ENCODE measurements around the gene AOC3. TPM values are rescaled to one million over a fixed set of nuclear protein-coding genes. Genes with fewer than 3 reads are reported as not detected.

AOC3 gene
- total and polyA plus RNA-seq, 2 of the 13 experiments (the other 11 are each of a cell fraction or from before 2014, with no cell fraction given): 8.7 to 51.7 TPM

DNA sequence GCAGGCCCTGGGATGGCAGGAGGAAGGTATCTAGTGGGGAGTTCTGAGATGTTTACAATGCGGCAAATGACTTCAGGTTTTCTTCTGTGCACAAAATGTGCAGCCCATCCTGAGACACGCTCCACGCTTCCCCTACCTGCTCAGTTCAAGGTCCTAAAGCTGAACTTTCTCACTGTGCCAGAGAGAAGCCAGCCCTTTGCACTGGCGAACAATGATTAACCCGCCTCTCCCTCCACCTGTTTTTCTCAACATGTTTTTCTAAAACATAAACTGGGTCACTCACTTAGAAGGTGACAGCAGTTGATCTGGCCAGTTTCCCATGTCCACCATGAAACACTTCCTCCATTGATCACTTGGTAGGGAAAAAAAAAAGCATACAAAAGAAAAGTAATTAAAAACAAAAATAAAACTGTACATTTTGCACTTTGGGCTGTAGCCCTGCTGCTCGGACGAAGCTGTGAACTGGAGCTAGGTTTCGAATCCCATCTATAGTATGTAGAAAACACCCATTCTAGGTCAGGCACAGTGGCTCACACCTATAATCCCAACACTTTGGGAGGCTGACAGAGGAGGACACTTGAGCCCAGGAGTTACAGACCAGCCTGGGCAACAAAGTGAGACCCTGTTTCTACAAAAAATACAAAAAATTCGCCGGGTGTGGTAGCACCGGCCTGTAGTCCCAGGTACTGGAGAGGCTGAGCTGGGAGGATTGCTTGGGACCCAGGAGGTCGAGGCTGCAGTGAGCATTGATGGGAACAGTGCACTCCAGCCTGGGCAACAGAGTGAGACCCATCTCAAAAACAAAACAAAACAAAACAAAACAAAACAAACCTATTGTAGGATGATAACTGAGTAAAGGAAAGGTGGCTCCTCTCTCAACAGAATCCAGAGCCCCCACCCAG, 43.5 kb downstream of the AOC3 start (continued):
- TF ChIP-seq HOXA7 (CRISPR knock-in tag; IDR thresholded peaks at IDR 0.05) (no peak), ZNF546 (CRISPR knock-in tag; conservative IDR thresholded peaks at IDR 0.05) (0 out of 2 replicates have a peak, but pooled peaks have one; percentile 46), HNRNPLL (IDR thresholded peaks at IDR 0.05; ENCODE audit: low read depth, low read length, poor library complexity, severe bottlenecking) (no peak), SUZ12 (IDR thresholded peaks at IDR 0.05; ENCODE audit: low read depth, low read length) (no peak), ZBTB20 (CRISPR knock-in tag; IDR thresholded peaks at IDR 0.05; ENCODE audit: borderline replicate concordance, low read depth) (peak; percentile 79; the same call in 1 of the 2 replicates), SP140L (CRISPR knock-in tag; IDR thresholded peaks at IDR 0.05; ENCODE audit: borderline replicate concordance) (no peak), FIP1L1 (IDR thresholded peaks at IDR 0.05; ENCODE audit: borderline replicate concordance, insufficient read depth, low read depth, low read length) (no peak), TCF7L2 (IDR thresholded peaks at IDR 0.05; ENCODE audit: low read depth, low read length) (no peak), EED (CRISPR knock-in tag; IDR thresholded peaks at IDR 0.05) (0 out of 2 replicates have a peak, but pooled peaks have one; percentile 42), ZNF563 (CRISPR knock-in tag; IDR thresholded peaks at IDR 0.05) (no peak)
- TF ChIP-seq, protein P1, sequence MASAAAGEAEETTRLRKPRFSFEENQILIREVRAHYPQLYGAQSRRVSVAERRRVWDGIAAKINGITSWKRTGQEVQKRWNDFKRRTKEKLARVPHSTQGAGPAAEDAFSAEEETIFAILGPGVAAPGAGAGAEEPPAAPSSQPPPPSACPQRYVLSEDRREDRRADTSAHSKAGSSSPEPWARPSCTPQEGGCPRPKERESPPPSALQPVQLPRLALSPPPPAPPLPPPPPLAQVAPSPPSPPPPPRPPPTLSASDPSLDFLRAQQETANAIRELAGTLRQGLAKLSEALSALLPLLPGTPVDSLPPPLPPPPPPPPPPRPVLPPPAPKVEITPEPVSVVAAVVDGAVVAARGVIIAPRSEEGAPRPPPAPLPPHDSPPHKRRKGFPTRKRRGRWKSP (CRISPR knock-in tag; IDR thresholded peaks at IDR 0.05): no peak
- TF ChIP-seq, protein P2, sequence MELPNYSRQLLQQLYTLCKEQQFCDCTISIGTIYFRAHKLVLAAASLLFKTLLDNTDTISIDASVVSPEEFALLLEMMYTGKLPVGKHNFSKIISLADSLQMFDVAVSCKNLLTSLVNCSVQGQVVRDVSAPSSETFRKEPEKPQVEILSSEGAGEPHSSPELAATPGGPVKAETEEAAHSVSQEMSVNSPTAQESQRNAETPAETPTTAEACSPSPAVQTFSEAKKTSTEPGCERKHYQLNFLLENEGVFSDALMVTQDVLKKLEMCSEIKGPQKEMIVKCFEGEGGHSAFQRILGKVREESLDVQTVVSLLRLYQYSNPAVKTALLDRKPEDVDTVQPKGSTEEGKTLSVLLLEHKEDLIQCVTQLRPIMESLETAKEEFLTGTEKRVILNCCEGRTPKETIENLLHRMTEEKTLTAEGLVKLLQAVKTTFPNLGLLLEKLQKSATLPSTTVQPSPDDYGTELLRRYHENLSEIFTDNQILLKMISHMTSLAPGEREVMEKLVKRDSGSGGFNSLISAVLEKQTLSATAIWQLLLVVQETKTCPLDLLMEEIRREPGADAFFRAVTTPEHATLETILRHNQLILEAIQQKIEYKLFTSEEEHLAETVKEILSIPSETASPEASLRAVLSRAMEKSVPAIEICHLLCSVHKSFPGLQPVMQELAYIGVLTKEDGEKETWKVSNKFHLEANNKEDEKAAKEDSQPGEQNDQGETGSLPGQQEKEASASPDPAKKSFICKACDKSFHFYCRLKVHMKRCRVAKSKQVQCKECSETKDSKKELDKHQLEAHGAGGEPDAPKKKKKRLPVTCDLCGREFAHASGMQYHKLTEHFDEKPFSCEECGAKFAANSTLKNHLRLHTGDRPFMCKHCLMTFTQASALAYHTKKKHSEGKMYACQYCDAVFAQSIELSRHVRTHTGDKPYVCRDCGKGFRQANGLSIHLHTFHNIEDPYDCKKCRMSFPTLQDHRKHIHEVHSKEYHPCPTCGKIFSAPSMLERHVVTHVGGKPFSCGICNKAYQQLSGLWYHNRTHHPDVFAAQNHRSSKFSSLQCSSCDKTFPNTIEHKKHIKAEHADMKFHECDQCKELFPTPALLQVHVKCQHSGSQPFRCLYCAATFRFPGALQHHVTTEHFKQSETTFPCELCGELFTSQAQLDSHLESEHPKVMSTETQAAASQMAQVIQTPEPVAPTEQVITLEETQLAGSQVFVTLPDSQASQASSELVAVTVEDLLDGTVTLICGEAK (IDR thresholded peaks at IDR 0.05): no peak
- TF ChIP-seq, protein P2 (CRISPR knock-in tag; IDR thresholded peaks at IDR 0.05): no peak; the same call in 1 of the 2 replicates
- TF ChIP-seq, protein P3, sequence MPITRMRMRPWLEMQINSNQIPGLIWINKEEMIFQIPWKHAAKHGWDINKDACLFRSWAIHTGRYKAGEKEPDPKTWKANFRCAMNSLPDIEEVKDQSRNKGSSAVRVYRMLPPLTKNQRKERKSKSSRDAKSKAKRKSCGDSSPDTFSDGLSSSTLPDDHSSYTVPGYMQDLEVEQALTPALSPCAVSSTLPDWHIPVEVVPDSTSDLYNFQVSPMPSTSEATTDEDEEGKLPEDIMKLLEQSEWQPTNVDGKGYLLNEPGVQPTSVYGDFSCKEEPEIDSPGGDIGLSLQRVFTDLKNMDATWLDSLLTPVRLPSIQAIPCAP (CRISPR knock-in tag; IDR thresholded peaks at IDR 0.05; ENCODE audit: low read depth): no peak
- TF ChIP-seq, protein P4, sequence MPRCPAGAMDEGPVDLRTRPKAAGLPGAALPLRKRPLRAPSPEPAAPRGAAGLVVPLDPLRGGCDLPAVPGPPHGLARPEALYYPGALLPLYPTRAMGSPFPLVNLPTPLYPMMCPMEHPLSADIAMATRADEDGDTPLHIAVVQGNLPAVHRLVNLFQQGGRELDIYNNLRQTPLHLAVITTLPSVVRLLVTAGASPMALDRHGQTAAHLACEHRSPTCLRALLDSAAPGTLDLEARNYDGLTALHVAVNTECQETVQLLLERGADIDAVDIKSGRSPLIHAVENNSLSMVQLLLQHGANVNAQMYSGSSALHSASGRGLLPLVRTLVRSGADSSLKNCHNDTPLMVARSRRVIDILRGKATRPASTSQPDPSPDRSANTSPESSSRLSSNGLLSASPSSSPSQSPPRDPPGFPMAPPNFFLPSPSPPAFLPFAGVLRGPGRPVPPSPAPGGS (CRISPR knock-in tag; IDR thresholded peaks at IDR 0.05): no peak

Measured in HepG2 (cell line).